ENCODE measurements around the gene DIP2C.
"Not testable (repeated sequence)": the region's sequence is repeated elsewhere in the genome, so short reads cannot be mapped to it uniquely, and the experiment has no call there.

DIP2C gene

GRCh38 chr10:307659-308058, 381.8 kb downstream of the DIP2C start:
- no peak for DNase-seq (ENCODE audit: low read depth in 2 of 2)

- DNase-seq (ENCODE audit: low read depth in 2 of 2) = no peak
These were observed 382.7 kb downstream of the DIP2C start for GRCh38 chr10:306675-307185.

- DNase-seq (ENCODE audit: low read depth in 2 of 2) = peak in 1 of 2 experiments; percentile 11
These were observed 383.3 kb downstream of the DIP2C start for GRCh38 chr10:306007-306674.

- DNase-seq (ENCODE audit: low read depth in 2 of 2) = no peak
These were observed 384.4 kb downstream of the DIP2C start for GRCh38 chr10:305034-305433.

GRCh38 chr10:301536-301935, 387.9 kb downstream of the DIP2C start:
- DNase-seq (ENCODE audit: low read depth in 2 of 2) = no peak

- DNase-seq (ENCODE audit: low read depth in 2 of 2) = not testable (repeated sequence)
These were observed 388.9 kb downstream of the DIP2C start for GRCh38 chr10:300580-300979.

GRCh38 chr10:299969-300368, 389.5 kb downstream of the DIP2C start:
- DNase-seq (ENCODE audit: low read depth in 2 of 2) = no peak

- no peak for DNase-seq (ENCODE audit: low read depth in 2 of 2)
These were observed 390.0 kb downstream of the DIP2C start for GRCh38 chr10:299512-299911.

GRCh38 chr10:298033-298432, 391.4 kb downstream of the DIP2C start:
- no peak for DNase-seq (ENCODE audit: low read depth in 2 of 2)

GRCh38 chr10:297567-297966, 391.9 kb downstream of the DIP2C start:
- DNase-seq (ENCODE audit: low read depth in 2 of 2) = peak; percentile 47 to 56

- DNase-seq (ENCODE audit: low read depth in 2 of 2) = no peak
These were observed 395.8 kb downstream of the DIP2C start for GRCh38 chr10:293636-294035.

- DNase-seq (ENCODE audit: low read depth in 2 of 2) = no peak
These were observed 399.3 kb downstream of the DIP2C start for GRCh38 chr10:290026-290725.

- no peak for DNase-seq (ENCODE audit: low read depth in 2 of 2)
These were observed 399.9 kb downstream of the DIP2C start for GRCh38 chr10:289581-289980.

- DNase-seq (ENCODE audit: low read depth in 2 of 2) = no peak
These were observed 400.9 kb downstream of the DIP2C start for GRCh38 chr10:288316-289200.

GRCh38 chr10:287814-288213, 401.7 kb downstream of the DIP2C start:
- no peak for DNase-seq (ENCODE audit: low read depth in 2 of 2)

- DNase-seq (ENCODE audit: low read depth in 2 of 2) = no peak
These were observed 402.3 kb downstream of the DIP2C start for GRCh38 chr10:287026-287709.

- no peak for DNase-seq (ENCODE audit: low read depth in 2 of 2)
These were observed 404.3 kb downstream of the DIP2C start for GRCh38 chr10:285216-285615.

- no peak for DNase-seq (ENCODE audit: low read depth in 2 of 2)
These were observed 405.5 kb downstream of the DIP2C start for GRCh38 chr10:283916-284356.

GRCh38 chr10:283140-283479, 406.4 kb downstream of the DIP2C start:
- DNase-seq (ENCODE audit: low read depth in 2 of 2) = no peak

- DNase-seq (ENCODE audit: low read depth in 2 of 2) = peak; percentile 24 to 34
These were observed 407.0 kb downstream of the DIP2C start for GRCh38 chr10:282294-283139.

- DNase-seq (ENCODE audit: low read depth in 2 of 2) = no peak
These were observed 409.8 kb downstream of the DIP2C start for GRCh38 chr10:279655-280054.

Data from fibroblast of skin of left quadriceps (primary cell).